ENCODE measurements around the gene BHLHA15. TPM values are rescaled to one million over a fixed set of nuclear protein-coding genes. Genes with fewer than 3 reads are reported as not detected.

The BHLHA15 gene
- total and polyA plus RNA-seq, 2 of the 8 experiments (the other 6 are each of a cell fraction or from before 2014, with no cell fraction given), result 1.1 to 2.7 TPM

GRCh38 chr7:98170966-98171365 lies 40.3 kb upstream of the BHLHA15 start:
- FAIRE-seq (no peak), DNase-seq (ENCODE audit: low read depth in 1 of 2, low spot score in 2 of 2) (no peak)
- CTCF ChIA-PET (ENCODE audit: partially characterized antibody), result interaction anchor here (0.5 to 15.9 kb wide), 5 partner anchors 8 to 153 kb away, joined by 3 to 476 read pairs (median 75); partner anchors contain the start of gene LMTK2
- Histone ChIP-seq H3K4ac (replicated peaks; ENCODE audit: insufficient read length, low read depth, low read length) (no peak overlapping the region), H3K79me1 (ENCODE audit: low read depth, low read length) (no peaks in the 10 kb centered on the region; the same call in none of the 2 replicates), H3K9me3 (ENCODE audit: insufficient read depth in 2 of 2, low read depth in 1 of 2, low read length in 1 of 2) (no peaks in the 10 kb centered on the region), H3K23me2 (ENCODE audit: low read depth, low read length) (no peaks in the 10 kb centered on the region), H3K14ac (ENCODE audit: insufficient read length) (no peak overlapping the region), H2BK5ac (ENCODE audit: low read depth, low read length) (no peak overlapping the region), H3K23ac (ENCODE audit: insufficient read length) (no peak overlapping the region), H3K36me3 (ENCODE audit: control insufficient read depth in 2 of 4, insufficient read depth in 4 of 4, low read length in 3 of 4) (peaks cover 0 to 22% (median 3%) of the 10 kb centered on the region in 4 experiments; a peak in 6 of 8 replicates), H3K27ac (ENCODE audit: low read depth, low read length) (no peak overlapping the region), H3K79me2 (ENCODE audit: control insufficient read depth in 1 of 2, insufficient read depth in 2 of 2, low read length in 2 of 2) (0 out of 4 replicates have a peak, but pooled peaks cover 0 to 4% of the 10 kb centered on the region in 2 experiments), H3K4me3 (ENCODE audit: extremely low read depth in 1 of 4, insufficient read depth in 2 of 4, low read depth in 3 of 4, low read length in 4 of 4) (no peak overlapping the region), H2AK5ac (ENCODE audit: low read depth, low read length) (no peak overlapping the region), H4K20me1 (replicated peaks in 1 of 2; ENCODE audit: control insufficient read depth in 1 of 2, insufficient read depth in 2 of 2, low read length in 2 of 2) (peaks cover 3 to 13% of the 10 kb centered on the region in 2 experiments), H4K5ac (ENCODE audit: insufficient read length, low read depth, low read length) (no peak overlapping the region), H4K91ac (replicated peaks; ENCODE audit: insufficient read length, low read length) (no peak overlapping the region), H3K4me2 (ENCODE audit: insufficient read depth in 1 of 2, low read depth in 2 of 2, low read length in 2 of 2) (no peak overlapping the region), H4K8ac (ENCODE audit: extremely low read depth, insufficient read depth, low read length) (no peak overlapping the region), H3K27me3 (replicated peaks in 1 of 4; ENCODE audit: control insufficient read depth in 3 of 4, extremely low read depth in 1 of 4, insufficient read depth in 3 of 4, low read length in 3 of 4) (no peaks in the 10 kb centered on the region), H2BK12ac (ENCODE audit: low read depth, low read length) (no peak overlapping the region), H3K56ac (replicated peaks; ENCODE audit: insufficient read length, low read depth, low read length) (no peak overlapping the region), H2AFZ (ENCODE audit: low read length) (no peak overlapping the region), H2BK15ac (ENCODE audit: low read length) (no peak overlapping the region), H2BK20ac (ENCODE audit: low read length) (no peak overlapping the region), H3K4me1 (replicated peaks in 1 of 4; ENCODE audit: control insufficient read depth in 3 of 4, insufficient read depth in 4 of 4, low read length in 3 of 4) (no peaks in the 10 kb centered on the region; a peak in 1 of 7 replicates), H2BK120ac (replicated peaks; ENCODE audit: low read depth, low read length) (no peak overlapping the region), H3K18ac (ENCODE audit: extremely low read depth, low read length) (no peak overlapping the region), H3K9ac (replicated peaks in 1 of 4; ENCODE audit: extremely low read depth in 1 of 4, low read depth in 3 of 4, low read length in 3 of 4) (no peak overlapping the region)
- POLR2A ChIA-PET (ENCODE audit: partially characterized antibody), result no interaction called here
- WGBS, 2 experiments (ENCODE audit: extremely low coverage in 1 of 2, insufficient coverage in 1 of 2, insufficient read length in 1 of 2, insufficient replicate concordance in 2 of 2, low coverage in 1 of 2, low lambda C conversion rate in 2 of 2, missing lambda C conversion rate in 1 of 2), result 94% methylated on average over 8 of the region's 8 CpGs; no CpG with 5 or more reads in 1 of the 2 experiments
- no peak for TF ChIP-seq SIRT6 (IDR thresholded peaks at IDR 0.05; ENCODE audit: low read length)
- TF ChIP-seq CTCF (IDR thresholded peaks at IDR 0.05; ENCODE audit: control extremely low read depth in 1 of 3, insufficient read depth in 1 of 3, low read depth in 1 of 3, low read length in 3 of 3), result no peak
- TF ChIP-seq GABPA (IDR thresholded peaks at IDR 0.05; ENCODE audit: borderline replicate concordance, insufficient read depth, low read length), result no peak
- no peak for TF ChIP-seq BACH1 (IDR thresholded peaks at IDR 0.05; ENCODE audit: low read length)
- TF ChIP-seq BRCA1 (IDR thresholded peaks at IDR 0.05; ENCODE audit: low read depth, low read length), result no peak
- no peak for TF ChIP-seq ATF3 (IDR thresholded peaks at IDR 0.05; ENCODE audit: insufficient read depth, low read depth, low read length)
- TF ChIP-seq POLR2A (IDR thresholded peaks at IDR 0.05; ENCODE audit: control extremely low read depth in 1 of 2, low read depth in 2 of 2, low read length in 2 of 2), result no peak
- no peak for TF ChIP-seq CBX5 (IDR thresholded peaks at IDR 0.05; ENCODE audit: low read depth, low read length)
- no peak for TF ChIP-seq ZNF274 (IDR thresholded peaks at IDR 0.05; ENCODE audit: borderline replicate concordance, extremely low read depth, low read length)
- no peak for TF ChIP-seq ATF2 (IDR thresholded peaks at IDR 0.05; ENCODE audit: low read length)

Measured in H1 (cell line).